ENCODE data around the gene UNC45B. TPM values are rescaled to one million over a fixed set of nuclear protein-coding genes. Genes with fewer than 3 reads are reported as not detected.

UNC45B gene
- total RNA-seq, 1 experiment from 2014 or later = 0.22 TPM

- no peak overlapping the region for H3K4me2 ChIP-seq (ENCODE audit: insufficient read depth, insufficient read length, low read length)
- H3K4ac ChIP-seq (ENCODE audit: low read depth, low read length) = no peak overlapping the region
- H3K14ac ChIP-seq (ENCODE audit: insufficient read depth, low read length) = no peak overlapping the region
- no peaks in the 10 kb centered on the region for H3K27me3 ChIP-seq (ENCODE audit: insufficient read depth, low read length)
- no peak overlapping the region for H3K4me3 Mint-ChIP-seq
- TF ChIP-seq CTCF (conservative IDR thresholded peaks at IDR 0.05) = no peak
- H3K27ac ChIP-seq (ENCODE audit: insufficient read length, low read depth, low read length) = no peak overlapping the region
- no peaks in the 10 kb centered on the region; a peak in 1 of 7 replicates for H3K36me3 Mint-ChIP-seq (ENCODE audit: insufficient read depth in 1 of 3, low read depth in 3 of 3)
- no peak overlapping the region for H2BK12ac ChIP-seq (ENCODE audit: insufficient read length, low read depth, low read length)
- H4K20me1 ChIP-seq (ENCODE audit: control insufficient read depth, insufficient read depth, insufficient read length) = no peaks in the 10 kb centered on the region
- H3K23me2 ChIP-seq (ENCODE audit: insufficient read length, low read depth, low read length, poor library complexity, severe bottlenecking) = no peaks in the 10 kb centered on the region
- H4K5ac ChIP-seq (ENCODE audit: insufficient read length, low read depth, low read length) = no peak overlapping the region
- H3K56ac ChIP-seq (ENCODE audit: insufficient read length, low read depth, low read length) = no peak overlapping the region
- H2BK120ac ChIP-seq (ENCODE audit: low read depth, low read length, poor library complexity, severe bottlenecking) = no peak overlapping the region
- H3K4me1 Mint-ChIP-seq = no peaks in the 10 kb centered on the region
- H3T11ph ChIP-seq (ENCODE audit: low read length) = no peak overlapping the region
- H3K27me3 Mint-ChIP-seq (ENCODE audit: low read depth) = peaks cover 22% of the 10 kb centered on the region
- H3K18ac ChIP-seq (ENCODE audit: insufficient read length, low read depth, low read length) = no peak overlapping the region
- no peak overlapping the region for H3K23ac ChIP-seq (ENCODE audit: insufficient read length, low read depth, low read length)
- no peak overlapping the region for H2BK15ac ChIP-seq (ENCODE audit: low read depth, low read length)
- H2BK20ac ChIP-seq (ENCODE audit: low read depth, low read length, poor library complexity, severe bottlenecking) = no peak overlapping the region
- H3K4me1 ChIP-seq (ENCODE audit: insufficient read depth, low read length) = no peaks in the 10 kb centered on the region
- H3K9me3 ChIP-seq (ENCODE audit: control insufficient read depth, low read depth, low read length) = no peaks in the 10 kb centered on the region
- no peak overlapping the region for H4K91ac ChIP-seq (ENCODE audit: insufficient read length, low read depth, low read length)
- peaks cover 0 to 7% of the 10 kb centered on the region in 2 experiments; a peak in 2 of 5 replicates for H3K9me3 Mint-ChIP-seq
- no peak for DNase-seq
- no CpG with 5 or more reads among the region's 2 CpGs for WGBS (ENCODE audit: extremely low coverage, insufficient read length, low lambda C conversion rate)
- no peak overlapping the region for H2BK5ac ChIP-seq (ENCODE audit: insufficient read length, low read length)
- no peak overlapping the region for H2AK5ac ChIP-seq (ENCODE audit: insufficient read length, low read length)
- no peak overlapping the region for H4K8ac ChIP-seq (replicated peaks; ENCODE audit: insufficient read length, low read depth, low read length)
- H2AFZ ChIP-seq (ENCODE audit: low read length) = no peak overlapping the region
- H3K79me1 ChIP-seq (ENCODE audit: insufficient read depth, low read depth, low read length, poor library complexity, severe bottlenecking) = no peaks in the 10 kb centered on the region
- no peak overlapping the region for H3K9ac ChIP-seq (ENCODE audit: extremely low read depth, insufficient read length, low read length)
- no peak overlapping the region for H3K27ac Mint-ChIP-seq
- H3K79me2 ChIP-seq (ENCODE audit: insufficient read depth, low read length) = no peaks in the 10 kb centered on the region
Observed at GRCh38 chr17:35235917-35236316, 88.3 kb downstream of the UNC45B start.

Measured in H9 (cell line).